ENCODE data around the gene R3HDML. TPM values are rescaled to one million over a fixed set of nuclear protein-coding genes. Genes with fewer than 3 reads are reported as not detected.
A peak's percentile ranks its signal among the peaks of the same experiment; 100 is the strongest.

R3HDML gene
- total and polyA plus RNA-seq, 2 of the 13 experiments (the other 11 are each of a cell fraction or from before 2014, with no cell fraction given) = not detected

GRCh38 chr20:44326391-44327159 is 10.3 kb upstream of the R3HDML start (continued):
- TF ChIP-seq, protein P1, sequence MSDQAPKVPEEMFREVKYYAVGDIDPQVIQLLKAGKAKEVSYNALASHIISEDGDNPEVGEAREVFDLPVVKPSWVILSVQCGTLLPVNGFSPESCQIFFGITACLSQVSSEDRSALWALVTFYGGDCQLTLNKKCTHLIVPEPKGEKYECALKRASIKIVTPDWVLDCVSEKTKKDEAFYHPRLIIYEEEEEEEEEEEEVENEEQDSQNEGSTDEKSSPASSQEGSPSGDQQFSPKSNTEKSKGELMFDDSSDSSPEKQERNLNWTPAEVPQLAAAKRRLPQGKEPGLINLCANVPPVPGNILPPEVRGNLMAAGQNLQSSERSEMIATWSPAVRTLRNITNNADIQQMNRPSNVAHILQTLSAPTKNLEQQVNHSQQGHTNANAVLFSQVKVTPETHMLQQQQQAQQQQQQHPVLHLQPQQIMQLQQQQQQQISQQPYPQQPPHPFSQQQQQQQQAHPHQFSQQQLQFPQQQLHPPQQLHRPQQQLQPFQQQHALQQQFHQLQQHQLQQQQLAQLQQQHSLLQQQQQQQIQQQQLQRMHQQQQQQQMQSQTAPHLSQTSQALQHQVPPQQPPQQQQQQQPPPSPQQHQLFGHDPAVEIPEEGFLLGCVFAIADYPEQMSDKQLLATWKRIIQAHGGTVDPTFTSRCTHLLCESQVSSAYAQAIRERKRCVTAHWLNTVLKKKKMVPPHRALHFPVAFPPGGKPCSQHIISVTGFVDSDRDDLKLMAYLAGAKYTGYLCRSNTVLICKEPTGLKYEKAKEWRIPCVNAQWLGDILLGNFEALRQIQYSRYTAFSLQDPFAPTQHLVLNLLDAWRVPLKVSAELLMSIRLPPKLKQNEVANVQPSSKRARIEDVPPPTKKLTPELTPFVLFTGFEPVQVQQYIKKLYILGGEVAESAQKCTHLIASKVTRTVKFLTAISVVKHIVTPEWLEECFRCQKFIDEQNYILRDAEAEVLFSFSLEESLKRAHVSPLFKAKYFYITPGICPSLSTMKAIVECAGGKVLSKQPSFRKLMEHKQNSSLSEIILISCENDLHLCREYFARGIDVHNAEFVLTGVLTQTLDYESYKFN (CRISPR knock-in tag; conservative IDR thresholded peaks at IDR 0.05) = 0 out of 2 replicates have a peak, but pooled peaks have one; percentile 40
- TF ChIP-seq NCOA1 (CRISPR knock-in tag; IDR thresholded peaks at IDR 0.05) (0 out of 2 replicates have a peak, but pooled peaks have one; percentile 63), HNRNPL (IDR thresholded peaks at IDR 0.05; ENCODE audit: low read depth, low read length) (peak; percentile 93), SOX5 (CRISPR knock-in tag; IDR thresholded peaks at IDR 0.05; ENCODE audit: borderline replicate concordance) (no peak), ISL2 (CRISPR knock-in tag; IDR thresholded peaks at IDR 0.05) (peak; percentile 39; the same call in 1 of the 2 replicates), SPEN (CRISPR knock-in tag; IDR thresholded peaks at IDR 0.05; ENCODE audit: low read depth) (no peak), YEATS4 (CRISPR knock-in tag; IDR thresholded peaks at IDR 0.05; ENCODE audit: borderline replicate concordance) (0 out of 2 replicates have a peak, but pooled peaks have one; percentile 3), KLF15 (CRISPR knock-in tag; IDR thresholded peaks at IDR 0.05; ENCODE audit: borderline replicate concordance) (0 out of 2 replicates have a peak, but pooled peaks have one; percentile 38), HIVEP1 (CRISPR knock-in tag; IDR thresholded peaks at IDR 0.05) (peak; percentile 67; the same call in 1 of the 2 replicates), IRX3 (CRISPR knock-in tag; IDR thresholded peaks at IDR 0.05; ENCODE audit: borderline replicate concordance, low read depth) (no peak), KLF16 (CRISPR knock-in tag; IDR thresholded peaks at IDR 0.05) (0 out of 4 replicates have a peak, but pooled peaks of 1 of the 2 experiments have one; percentile 31), ZNF558 (CRISPR knock-in tag; IDR thresholded peaks at IDR 0.05; ENCODE audit: borderline replicate concordance) (0 out of 2 replicates have a peak, but pooled peaks have one; percentile 12), BATF2 (CRISPR knock-in tag; IDR thresholded peaks at IDR 0.05) (no peak), ZNF530 (CRISPR knock-in tag; IDR thresholded peaks at IDR 0.05; ENCODE audit: low read depth) (no peak), RBM22 (optimal IDR thresholded peaks at IDR 0.05; ENCODE audit: low read length) (no peak), RFX5 (IDR thresholded peaks at IDR 0.05; ENCODE audit: low read depth, low read length) (no peak), ZNF574 (CRISPR knock-in tag; IDR thresholded peaks at IDR 0.05) (no peak)
- TF ChIP-seq, protein P2, sequence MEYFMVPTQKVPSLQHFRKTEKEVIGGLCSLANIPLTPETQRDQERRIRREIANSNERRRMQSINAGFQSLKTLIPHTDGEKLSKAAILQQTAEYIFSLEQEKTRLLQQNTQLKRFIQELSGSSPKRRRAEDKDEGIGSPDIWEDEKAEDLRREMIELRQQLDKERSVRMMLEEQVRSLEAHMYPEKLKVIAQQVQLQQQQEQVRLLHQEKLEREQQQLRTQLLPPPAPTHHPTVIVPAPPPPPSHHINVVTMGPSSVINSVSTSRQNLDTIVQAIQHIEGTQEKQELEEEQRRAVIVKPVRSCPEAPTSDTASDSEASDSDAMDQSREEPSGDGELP (IDR thresholded peaks at IDR 0.05; ENCODE audit: borderline replicate concordance, low read depth) = peak; percentile 74; the same call in 1 of the 2 replicates
- TF ChIP-seq, protein P3, sequence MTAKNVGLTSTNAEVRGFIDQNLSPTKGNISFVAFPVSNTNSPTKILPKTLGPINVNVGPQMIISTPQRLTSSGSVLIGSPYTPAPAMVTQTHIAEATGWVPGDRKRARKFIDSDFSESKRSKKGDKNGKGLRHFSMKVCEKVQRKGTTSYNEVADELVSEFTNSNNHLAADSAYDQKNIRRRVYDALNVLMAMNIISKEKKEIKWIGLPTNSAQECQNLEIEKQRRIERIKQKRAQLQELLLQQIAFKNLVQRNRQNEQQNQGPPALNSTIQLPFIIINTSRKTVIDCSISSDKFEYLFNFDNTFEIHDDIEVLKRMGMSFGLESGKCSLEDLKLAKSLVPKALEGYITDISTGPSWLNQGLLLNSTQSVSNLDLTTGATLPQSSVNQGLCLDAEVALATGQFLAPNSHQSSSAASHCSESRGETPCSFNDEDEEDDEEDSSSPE (CRISPR knock-in tag; IDR thresholded peaks at IDR 0.05) = peak; percentile 27; the same call in 1 of the 2 replicates

Data from HepG2 (cell line).